ENCODE data around the gene GSTA2. TPM values are rescaled to one million over a fixed set of nuclear protein-coding genes. Genes with fewer than 3 reads are reported as not detected.

GSTA2 gene
- total and polyA plus RNA-seq, 2 experiments from 2014 or later: 383 to 441 TPM

Other genes starting within 250 kb of the GSTA2 start
- 47.6 and 48.2 TPM in 2 replicates for gene TRAM2, start 186.4 kb downstream of the GSTA2 start, total RNA-seq
- 20.8 and 29.6 TPM in 2 replicates for gene TRAM2, start 186.4 kb downstream of the GSTA2 start, polyA plus RNA-seq
- 70.6 and 84.5 TPM in 2 replicates for gene TMEM14A, start 92.4 kb downstream of the GSTA2 start, total RNA-seq
- gene TMEM14A, start 92.4 kb downstream of the GSTA2 start, polyA plus RNA-seq: 80.4 and 86.9 TPM in 2 replicates
- 1,177 and 1,195 TPM in 2 replicates for gene GSTA1, start 40.3 kb upstream of the GSTA2 start, total RNA-seq
- 767 and 1,158 TPM in 2 replicates for gene GSTA1, start 40.3 kb upstream of the GSTA2 start, polyA plus RNA-seq
- gene GSTA5, start 77.3 kb upstream of the GSTA2 start, total RNA-seq: not detected in 2 replicates
- gene GSTA5, start 77.3 kb upstream of the GSTA2 start, polyA plus RNA-seq: not detected in 2 replicates
- not detected in 2 replicates for gene GSTA3, start 146.2 kb upstream of the GSTA2 start, total RNA-seq
- gene GSTA3, start 146.2 kb upstream of the GSTA2 start, polyA plus RNA-seq: not detected in 2 replicates
- 83.8 and 89.2 TPM in 2 replicates for gene GSTA4, start 231.8 kb upstream of the GSTA2 start, total RNA-seq
- gene GSTA4, start 231.8 kb upstream of the GSTA2 start, polyA plus RNA-seq: 79.6 and 88.4 TPM in 2 replicates

All from hepatocyte (in vitro differentiated cells).